Loucy (cell line): ENCODE results near the gene AIDA.
"Not testable (repeated sequence)": the region's sequence is repeated elsewhere in the genome, so short reads cannot be mapped to it uniquely, and the experiment has no call there.

ENCODE experiments used
- H2AFZ ChIP-seq: fragments of 200-600 bp; sonication (generic); 2 replicates; pipeline ENCODE4 v1.6.0; 2016; ENCODE audit warnings: antibody characterized with exemption, mild to moderate bottlenecking, low read length, moderate library complexity
- H3F3A ChIP-seq: fragments of 200-600 bp; 2 replicates; pipeline ENCODE4 v1.6.0; 2016; ENCODE audit warnings: antibody characterized with exemption, low read depth, mild to moderate bottlenecking
- H3K27me3 ChIP-seq: fragments of 200-600 bp; sonication (generic); 2 replicates; pipeline ENCODE4 v1.6.1; 2014; ENCODE audit warnings: low read length, mild to moderate bottlenecking; ENCODE audit not compliant: insufficient read depth, poor library complexity, severe bottlenecking
- H3K36me3 ChIP-seq: fragments of 200-600 bp; sonication (generic); 2 replicates; pipeline ENCODE4 v1.6.1; 2016; ENCODE audit warnings: low read length; ENCODE audit not compliant: insufficient read depth
- H3K4me1 ChIP-seq: fragments of 200-600 bp; sonication (generic); 2 replicates; pipeline ENCODE4 v1.5.1; 2014; ENCODE audit warnings: low read length, mild to moderate bottlenecking; ENCODE audit not compliant: insufficient read depth, poor library complexity, severe bottlenecking
- H3K4me2 ChIP-seq: fragments of 200-600 bp; sonication (generic); 2 replicates; pipeline ENCODE4 v1.6.0; 2014; ENCODE audit warnings: antibody characterized with exemption, low read length, low read depth, mild to moderate bottlenecking; ENCODE audit not compliant: poor library complexity, severe bottlenecking
- H3K4me3 ChIP-seq: fragments of 200-600 bp; sonication (generic); 2 replicates; pipeline ENCODE4 v1.5.1; 2014; ENCODE audit warnings: low read length, mild to moderate bottlenecking, mixed read lengths; ENCODE audit not compliant: poor library complexity, severe bottlenecking
- H3K79me2 ChIP-seq: fragments of 200-600 bp; sonication (generic); 2 replicates; pipeline ENCODE4 v1.6.1; 2014; ENCODE audit warnings: low read length; ENCODE audit not compliant: insufficient read depth
- H3K9ac ChIP-seq: fragments of 200-600 bp; sonication (generic); 2 replicates; pipeline ENCODE4 v1.6.0; 2014; ENCODE audit warnings: mild to moderate bottlenecking, low read depth, low read length, moderate library complexity; ENCODE audit not compliant: poor library complexity, severe bottlenecking
- H3K9me2 ChIP-seq: fragments of 200-600 bp; sonication (generic); replicated peaks from 2 replicates; pipeline ENCODE4 v1.6.1; 2016; ENCODE audit warnings: low read depth, low read length, mixed read lengths
- H3K9me3 ChIP-seq: fragments of 200-600 bp; sonication (generic); 2 replicates; pipeline ENCODE4 v1.6.1; 2014; ENCODE audit warnings: mild to moderate bottlenecking, antibody characterized with exemption, low read length, low read depth; ENCODE audit not compliant: insufficient read depth
- H4K20me1 ChIP-seq: fragments of 200-600 bp; sonication (generic); 2 replicates; pipeline ENCODE4 v1.6.0; 2014; ENCODE audit warnings: antibody characterized with exemption, low read length, mild to moderate bottlenecking; ENCODE audit not compliant: insufficient read depth, poor library complexity, severe bottlenecking
- CTCF ChIP-seq: fragments of 200-600 bp; sonication (generic); conservative IDR thresholded peaks from 2 replicates; pipeline ENCODE4 v1.5.1; 2014; ENCODE audit warnings: mild to moderate bottlenecking, antibody characterized with exemption, low read length
- EZH2phosphoT487 ChIP-seq: fragments of 200-600 bp; IDR thresholded peaks from 2 replicates; pipeline ENCODE4 v1.6.1; 2018; ENCODE audit warnings: antibody characterized with exemption, mild to moderate bottlenecking, moderate library complexity, borderline replicate concordance

Gene AIDA

GRCh38 chr1:222680080-222680479 lies 32.2 kb downstream of the AIDA start:
- no peaks in the 10 kb centered on the region for H3K27me3 ChIP-seq
- peaks cover 3% of the 10 kb centered on the region for H3K4me1 ChIP-seq
- no peaks in the 10 kb centered on the region for H4K20me1 ChIP-seq
- H3K9me3 ChIP-seq = no peaks in the 10 kb centered on the region
- TF ChIP-seq CTCF = no peak
- TF ChIP-seq EZH2phosphoT487 = no peak
- no peaks in the 10 kb centered on the region for H3K9me2 ChIP-seq
- no peaks in the 10 kb centered on the region for H3F3A ChIP-seq
- H3K4me3 ChIP-seq = no peak overlapping the region
- no peak overlapping the region for H3K4me2 ChIP-seq
- H3K9ac ChIP-seq = no peak overlapping the region
- H2AFZ ChIP-seq = no peak overlapping the region
- peaks cover 12% of the 10 kb centered on the region; the same call in 1 of the 2 replicates for H3K36me3 ChIP-seq
- no peaks in the 10 kb centered on the region for H3K79me2 ChIP-seq

DNA sequence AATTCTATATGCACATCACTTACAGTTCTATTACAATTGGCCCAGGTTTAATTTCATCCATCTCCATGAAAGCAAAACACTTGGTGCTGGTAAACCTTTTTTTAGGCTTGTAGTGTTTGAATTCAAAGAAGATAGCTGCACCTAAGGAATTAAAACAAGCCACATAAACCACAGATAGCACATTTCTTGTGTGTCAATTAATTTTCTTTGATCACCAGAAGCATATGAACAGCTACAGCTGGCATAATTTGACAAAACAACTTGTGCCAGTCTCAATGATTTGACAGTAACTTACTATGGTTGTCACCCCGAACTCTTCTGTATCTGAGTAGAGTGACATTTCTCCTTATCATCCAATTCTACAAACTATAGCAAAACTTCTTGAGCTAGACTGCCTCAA lies 42.2 kb downstream of the AIDA start:
- no peaks in the 10 kb centered on the region for H3K9me3 ChIP-seq
- no peaks in the 10 kb centered on the region for H3K79me2 ChIP-seq
- H3K4me3 ChIP-seq = no peak overlapping the region
- H3F3A ChIP-seq = no peaks in the 10 kb centered on the region
- H3K4me2 ChIP-seq = no peak overlapping the region
- H3K9me2 ChIP-seq = no peaks in the 10 kb centered on the region
- no peak overlapping the region for H2AFZ ChIP-seq
- no peak overlapping the region for H3K9ac ChIP-seq
- peaks cover 64% of the 10 kb centered on the region; the same call in 1 of the 2 replicates for H3K36me3 ChIP-seq
- no peaks in the 10 kb centered on the region for H4K20me1 ChIP-seq
- TF ChIP-seq CTCF (no peak), EZH2phosphoT487 (no peak)
- H3K4me1 ChIP-seq = no peaks in the 10 kb centered on the region
- H3K27me3 ChIP-seq = no peaks in the 10 kb centered on the region

DNA sequence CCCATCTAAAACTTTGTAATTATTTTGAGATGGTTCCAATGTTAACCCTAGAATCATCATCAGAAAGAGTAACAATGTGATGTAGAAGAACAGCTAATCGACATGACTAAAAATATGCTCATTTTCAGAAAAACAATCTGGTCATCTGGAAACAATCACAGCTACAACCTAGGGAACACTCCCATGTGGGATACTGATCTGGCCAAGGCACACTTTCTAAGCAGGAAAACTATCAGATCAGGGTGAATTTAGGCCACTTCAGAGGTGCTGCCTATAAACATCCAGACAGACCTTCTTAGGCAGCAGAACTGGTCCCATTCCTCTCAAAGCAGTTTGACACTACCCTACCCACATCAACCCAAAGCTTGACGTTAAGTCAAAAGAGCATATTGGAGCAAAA lies 43.2 kb downstream of the AIDA start:
- H3F3A ChIP-seq, H3K79me2 ChIP-seq, H3K9me3 ChIP-seq, H2AFZ ChIP-seq, H3K4me2 ChIP-seq, H3K4me1 ChIP-seq, H3K9ac ChIP-seq, H3K4me3 ChIP-seq, H4K20me1 ChIP-seq, H3K9me2 ChIP-seq, H3K27me3 ChIP-seq: not testable (repeated sequence)
- peaks cover 65% of the 10 kb centered on the region; the same call in 1 of the 2 replicates for H3K36me3 ChIP-seq

GRCh38 chr1:222668184-222668583 lies 44.1 kb downstream of the AIDA start:
- not testable (repeated sequence) for H2AFZ ChIP-seq, H3K4me1 ChIP-seq, H3K9me2 ChIP-seq, H3F3A ChIP-seq, H3K79me2 ChIP-seq, H3K9me3 ChIP-seq, H4K20me1 ChIP-seq, H3K27me3 ChIP-seq, H3K9ac ChIP-seq, H3K4me3 ChIP-seq, H3K4me2 ChIP-seq
- H3K36me3 ChIP-seq = peaks cover 74% of the 10 kb centered on the region; the same call in 1 of the 2 replicates
